Endothelial cell of hepatic sinusoid (primary cell): ENCODE data around the gene LCE2B.
"Not testable (repeated sequence)": the region's sequence is repeated elsewhere in the genome, so short reads cannot be mapped to it uniquely, and the experiment has no call there.

Experiments used
- in situ Hi-C: cut with HindIII; loops from 2 replicates; pipeline ENCODE4 v1.10.0; 2017; ENCODE audit warnings: low sequenced_read_pairs

The LCE2B gene, protein sequence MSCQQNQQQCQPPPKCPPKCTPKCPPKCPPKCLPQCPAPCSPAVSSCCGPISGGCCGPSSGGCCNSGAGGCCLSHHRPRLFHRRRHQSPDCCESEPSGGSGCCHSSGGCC

DNA sequence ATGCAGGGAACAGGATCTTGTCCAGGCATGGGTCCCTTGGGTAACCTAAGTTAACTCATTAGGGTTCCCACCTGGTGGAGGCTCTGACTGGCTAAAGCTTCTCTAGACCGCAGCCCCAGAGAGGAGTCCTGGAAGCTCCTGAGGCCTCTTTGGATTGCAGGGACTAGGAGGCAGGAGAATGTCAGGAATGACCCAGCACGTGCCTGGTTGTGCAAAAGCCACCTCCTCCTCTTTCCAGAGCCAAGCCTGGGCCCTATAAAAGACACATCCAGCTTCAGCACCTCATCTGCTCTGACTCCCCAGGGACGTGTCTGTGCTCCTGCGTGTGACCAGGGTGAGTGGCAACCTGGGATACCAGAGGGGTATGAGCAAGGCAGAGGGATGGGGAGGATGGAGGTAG, at the start of gene LCE2B:
LCE2B (plus strand) TSS at position 301 of the 400 bp plus-strand sequence. CDS start 721 bp downstream, outside the sequence.
- in situ Hi-C loops = not testable (repeated sequence)

DNA sequence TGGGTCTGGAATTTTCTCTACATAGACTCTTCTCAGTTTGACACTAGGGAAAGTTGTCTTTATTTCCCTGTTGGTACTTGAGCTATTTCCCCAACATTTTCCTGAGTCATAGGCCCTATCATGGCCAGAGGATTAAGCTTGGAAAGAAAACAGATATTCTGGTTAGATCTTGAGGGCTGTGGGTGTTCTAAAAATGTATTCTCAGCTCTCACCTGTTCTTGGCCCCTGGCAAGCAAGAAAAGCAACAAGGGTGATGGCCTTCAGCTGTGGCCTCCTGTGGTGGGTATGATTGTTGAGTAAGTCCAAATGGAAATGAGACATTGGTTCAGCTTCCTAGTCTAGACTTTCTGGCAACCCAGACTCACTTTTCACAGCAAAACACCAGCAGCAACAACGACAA, 45.6 kb upstream of the LCE2B start:
- in situ Hi-C loops = no loop called here

DNA sequence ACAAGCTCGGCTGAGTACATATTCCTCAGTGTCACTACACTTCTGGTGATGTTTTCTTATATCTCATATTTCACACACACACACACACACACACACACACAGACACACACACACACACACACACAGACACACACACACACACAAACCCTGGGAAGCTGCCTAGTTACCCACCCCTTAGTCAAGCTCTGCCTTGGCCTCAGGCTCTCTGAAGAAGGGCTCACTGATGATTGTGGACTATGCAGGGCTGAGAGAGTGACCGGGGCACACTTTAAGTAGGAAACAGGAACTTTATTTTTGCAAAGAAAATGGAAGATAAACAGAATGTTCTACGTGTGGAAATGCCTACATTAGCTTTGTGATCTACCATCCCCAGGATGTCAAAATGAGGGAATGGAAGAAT, 42.0 kb upstream of the LCE2B start:
- in situ Hi-C loops = no loop called here

DNA sequence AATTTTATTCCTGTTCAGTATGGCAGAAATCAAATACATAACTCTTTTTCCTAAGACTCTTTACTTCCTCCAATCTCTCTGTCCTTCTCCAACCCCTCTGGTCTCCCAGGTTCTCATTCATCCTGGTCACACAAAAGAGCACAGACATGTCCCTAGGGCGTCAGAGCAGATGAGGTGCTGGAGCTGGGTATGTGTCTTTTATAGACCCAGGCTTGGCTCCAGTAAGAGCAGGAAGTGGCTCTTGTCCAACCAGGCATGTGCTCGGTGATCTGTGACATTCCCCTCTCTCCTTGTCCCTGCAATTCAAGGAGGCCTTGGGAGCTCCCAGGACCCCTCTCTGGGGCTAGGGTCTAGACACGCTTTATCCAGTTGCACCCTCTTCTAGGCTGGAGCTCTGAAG, 40.8 kb upstream of the LCE2B start:
- in situ Hi-C loops = no loop called here

DNA sequence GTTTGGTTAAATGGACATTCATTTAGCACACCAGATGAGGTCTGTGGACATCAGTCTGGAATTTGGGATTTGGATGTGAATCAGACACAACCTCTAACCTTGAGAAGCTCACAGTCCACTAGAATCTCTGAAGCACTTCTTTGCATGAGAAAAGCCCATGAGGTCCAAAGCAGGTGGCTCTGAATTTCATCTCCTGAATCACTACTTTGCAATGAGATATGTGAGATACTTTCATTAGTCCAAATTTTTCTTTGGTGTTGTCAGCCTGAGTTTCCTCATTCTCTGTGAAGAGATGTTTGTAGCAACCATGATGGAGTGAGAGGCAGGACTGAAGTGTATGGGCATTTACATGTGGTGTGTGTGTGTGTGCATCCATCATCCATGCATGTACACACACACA, 39.3 kb upstream of the LCE2B start:
- in situ Hi-C loops = no loop called here

DNA sequence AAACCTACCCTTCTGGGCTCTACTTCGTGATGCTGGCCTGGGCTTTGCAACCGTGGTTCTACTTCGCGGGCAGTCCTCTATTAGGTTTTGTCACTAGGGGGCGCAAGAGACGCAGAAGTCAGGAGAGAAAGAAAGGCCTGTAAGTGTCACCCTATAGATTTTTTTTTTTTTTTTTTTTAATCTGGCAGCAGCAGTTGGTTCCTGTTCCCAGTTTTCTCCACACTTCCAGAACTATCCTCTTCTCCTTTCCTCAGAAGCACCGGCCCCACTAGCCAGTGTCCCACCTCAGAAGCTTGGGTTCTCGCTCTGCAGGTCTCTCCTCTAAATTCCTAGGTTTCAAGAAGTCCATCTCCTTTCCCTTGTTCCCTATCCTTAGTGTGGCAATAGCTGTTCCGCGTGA, 31.8 kb upstream of the LCE2B start:
- in situ Hi-C loops = no loop called here

DNA sequence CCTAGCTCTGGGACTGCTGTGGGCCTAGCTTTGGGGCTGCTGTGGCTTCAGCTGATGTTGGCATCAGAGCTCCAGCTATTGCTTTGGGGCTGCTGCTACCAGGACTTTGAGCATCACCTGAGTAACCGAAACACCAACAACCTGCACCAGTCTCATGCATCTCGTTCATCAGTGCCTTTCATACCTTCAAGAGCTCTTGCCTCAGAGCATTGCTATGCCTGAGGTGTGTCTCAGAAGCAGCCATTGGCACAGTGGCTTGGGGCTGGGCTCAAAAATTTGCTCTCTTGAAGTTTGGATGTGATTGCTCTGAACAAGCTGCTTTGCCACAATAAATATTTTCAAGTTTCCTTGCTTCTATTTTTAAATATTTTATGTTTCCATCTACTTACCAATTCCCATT, 29.5 kb upstream of the LCE2B start:
- in situ Hi-C loops = no loop called here

DNA sequence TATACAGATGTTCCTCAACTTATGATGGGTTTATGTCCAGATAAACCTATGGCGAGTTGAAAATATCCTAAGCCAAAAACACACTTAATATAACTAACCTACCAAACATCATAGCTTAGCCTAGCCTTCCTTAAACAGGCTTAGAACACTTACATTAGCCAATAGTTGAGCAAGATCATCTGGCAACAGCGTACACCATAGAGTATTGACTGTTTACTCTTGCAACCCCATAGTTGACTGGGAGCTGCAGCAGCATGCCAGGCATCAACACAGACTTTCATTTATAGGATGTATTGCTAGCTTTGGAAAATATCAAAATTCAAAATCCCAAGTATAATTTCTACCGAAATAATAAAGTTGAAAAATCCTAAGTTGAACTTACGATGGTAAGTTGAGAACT, 28.2 kb upstream of the LCE2B start:
- in situ Hi-C loops = no loop called here

DNA sequence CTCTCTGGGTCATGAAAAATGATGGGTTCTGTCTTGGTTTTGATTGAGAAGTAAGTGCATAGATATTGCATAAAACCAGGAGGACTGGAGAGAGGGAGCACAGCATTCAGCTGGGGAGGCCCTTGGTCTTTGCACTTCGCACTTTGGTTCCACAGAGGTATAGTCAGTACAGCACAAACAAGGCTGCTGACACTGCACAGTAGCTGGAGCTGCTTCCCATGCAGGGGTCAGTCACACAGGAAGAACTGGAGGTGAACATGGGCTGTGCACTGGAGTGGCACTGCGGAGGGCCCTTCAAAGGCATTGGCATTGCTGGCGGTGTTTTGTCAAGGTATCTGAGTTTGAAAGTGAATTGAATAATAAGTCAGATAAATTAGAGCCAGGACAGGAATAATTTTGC, 27.3 kb upstream of the LCE2B start:
- in situ Hi-C loops = no loop called here

DNA sequence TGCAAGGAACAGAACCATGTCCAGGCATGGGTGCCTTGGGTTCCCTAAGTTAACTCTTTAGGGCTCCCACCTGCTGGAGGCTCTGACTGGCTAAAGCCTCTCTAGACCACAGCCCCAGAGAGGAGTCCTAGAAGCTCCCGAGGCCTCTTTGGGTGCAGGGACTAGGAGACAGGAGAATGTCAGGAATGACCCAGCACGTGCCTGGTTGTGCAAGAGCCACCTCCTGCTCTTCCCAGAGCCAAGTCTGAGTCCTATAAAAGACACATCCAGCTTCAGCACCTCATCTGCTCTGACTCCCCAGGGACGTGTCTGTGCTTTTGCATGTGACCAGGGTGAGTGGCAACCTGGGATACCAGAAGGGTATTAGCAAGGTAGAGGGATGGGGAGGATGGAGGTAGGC, 22.8 kb upstream of the LCE2B start, which contains the start of gene LCE2D:
LCE2D (plus strand) TSS at position 283 of the 400 bp plus-strand sequence. CDS start 726 bp downstream, outside the sequence.
- in situ Hi-C loops = no loop called here

DNA sequence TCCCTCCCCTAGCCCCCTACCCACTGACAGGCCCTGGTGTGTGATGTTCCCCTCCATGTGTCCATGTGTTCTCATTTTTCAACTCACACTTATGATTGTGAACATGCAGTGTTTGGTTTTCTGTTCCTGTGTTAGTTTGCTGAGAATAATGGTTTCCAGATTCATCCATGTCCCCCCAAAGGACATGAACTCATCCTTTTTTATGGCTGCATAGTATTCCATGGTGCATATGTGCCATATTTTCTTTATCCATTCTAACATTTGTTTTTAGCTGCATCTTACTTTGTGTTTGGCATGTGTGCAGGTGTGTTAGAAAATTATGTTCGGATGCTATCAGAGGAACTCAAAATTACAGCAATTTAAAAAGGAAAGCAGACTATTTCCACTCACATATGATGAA, 19.8 kb upstream of the LCE2B start:
- in situ Hi-C loops = not testable (repeated sequence)

DNA sequence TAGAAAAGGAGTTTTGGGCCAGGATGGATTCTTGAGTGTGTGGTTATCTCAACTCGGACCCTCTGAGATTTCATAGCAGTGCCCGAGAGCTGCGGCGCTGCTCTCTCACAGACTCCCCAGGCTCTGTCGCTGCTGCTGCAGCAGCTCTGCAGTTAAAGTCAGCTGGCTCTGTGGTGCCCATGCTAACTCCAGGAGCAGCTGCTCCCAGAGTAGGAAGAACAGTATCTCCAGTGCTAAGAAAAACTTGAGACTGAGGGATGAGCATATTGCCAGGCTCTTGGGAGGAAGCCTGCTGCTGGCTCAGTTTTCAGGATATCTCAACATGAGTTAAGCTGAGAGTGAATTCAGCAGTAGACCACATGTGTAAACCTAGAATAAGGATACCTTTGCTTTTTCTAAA, 18.3 kb upstream of the LCE2B start:
- in situ Hi-C loops = no loop called here

DNA sequence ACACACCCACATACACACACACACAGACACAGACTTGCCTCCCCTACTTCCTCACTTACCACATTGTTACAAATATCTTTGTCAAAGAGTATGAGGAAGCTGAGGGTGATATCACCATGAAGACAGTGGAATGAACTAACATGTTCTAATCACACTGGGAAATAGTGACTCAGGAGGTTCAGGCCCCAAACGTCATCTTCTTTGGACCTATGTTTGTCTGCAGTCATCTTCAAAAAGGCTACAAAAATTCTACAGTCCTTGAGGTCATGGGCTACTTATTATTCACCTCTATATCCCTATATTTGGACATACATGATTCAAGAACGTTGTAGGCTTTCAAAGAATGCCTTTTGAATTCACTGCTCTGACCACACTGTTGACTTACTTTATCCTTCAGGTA, 12.9 kb upstream of the LCE2B start:
- in situ Hi-C loops = no loop called here

DNA sequence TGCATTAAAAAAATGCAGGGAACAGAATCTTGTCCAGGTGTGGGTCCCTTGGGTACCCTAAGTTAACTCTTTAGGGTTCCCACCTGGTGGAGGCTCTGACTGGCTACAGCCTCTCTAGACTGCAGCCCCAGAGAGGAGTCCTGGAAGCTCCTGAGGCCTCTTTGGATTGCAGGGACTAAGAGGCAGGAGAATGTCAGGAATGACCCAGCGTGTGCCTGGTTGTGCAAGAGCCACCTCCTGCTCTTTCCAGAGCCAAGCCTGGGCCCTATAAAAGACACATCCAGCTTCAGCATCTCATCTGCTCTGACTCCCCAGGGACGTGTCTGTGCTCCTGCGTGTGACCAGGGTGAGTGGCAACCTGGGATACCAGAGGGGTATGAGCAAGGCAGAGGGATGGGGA, 10.9 kb upstream of the LCE2B start, which contains the start of gene LCE2C:
LCE2C (plus strand) TSS at position 297 of the 400 bp plus-strand sequence. CDS start 737 bp downstream, outside the sequence.
- in situ Hi-C loops = not testable (repeated sequence)

DNA sequence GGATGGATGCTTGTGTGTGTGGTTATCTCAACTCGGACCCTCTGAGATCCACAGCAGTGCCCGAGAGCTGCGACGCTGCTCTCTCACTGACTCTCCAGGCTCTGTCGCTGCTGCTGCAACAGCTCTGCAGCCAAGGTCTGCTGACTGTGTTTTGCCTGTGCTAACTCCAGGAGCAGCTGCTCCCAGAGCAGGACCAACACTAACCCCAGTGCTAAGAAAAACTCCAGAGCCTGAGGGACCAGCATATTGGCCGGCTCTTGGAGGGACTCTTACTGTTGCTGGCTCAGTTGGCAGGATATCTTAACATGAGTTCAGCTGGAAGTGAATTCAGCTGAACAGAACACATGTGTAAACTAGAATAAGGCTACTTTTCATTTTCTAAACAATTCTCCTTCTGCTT, 6.5 kb upstream of the LCE2B start:
- in situ Hi-C loops = no loop called here

DNA sequence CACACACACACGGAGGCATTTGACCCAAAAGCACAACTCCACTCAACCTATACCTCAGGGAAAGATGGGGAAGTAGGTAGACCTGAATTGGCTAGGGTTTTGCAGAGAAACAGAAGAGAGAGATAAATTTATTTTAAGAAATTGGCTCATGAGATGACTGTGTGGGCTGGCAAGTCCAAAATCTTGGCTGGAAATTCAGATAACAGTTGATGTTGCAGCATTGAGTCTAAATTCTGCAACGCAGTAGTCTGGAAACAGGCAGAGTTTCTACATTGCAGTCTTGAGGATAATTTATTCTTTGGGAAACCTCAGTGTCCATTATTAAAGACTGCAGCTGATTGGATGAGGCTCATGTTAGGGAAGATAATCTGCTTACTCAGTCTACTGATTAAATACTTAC, 4.3 kb upstream of the LCE2B start:
- in situ Hi-C loops = no loop called here

DNA sequence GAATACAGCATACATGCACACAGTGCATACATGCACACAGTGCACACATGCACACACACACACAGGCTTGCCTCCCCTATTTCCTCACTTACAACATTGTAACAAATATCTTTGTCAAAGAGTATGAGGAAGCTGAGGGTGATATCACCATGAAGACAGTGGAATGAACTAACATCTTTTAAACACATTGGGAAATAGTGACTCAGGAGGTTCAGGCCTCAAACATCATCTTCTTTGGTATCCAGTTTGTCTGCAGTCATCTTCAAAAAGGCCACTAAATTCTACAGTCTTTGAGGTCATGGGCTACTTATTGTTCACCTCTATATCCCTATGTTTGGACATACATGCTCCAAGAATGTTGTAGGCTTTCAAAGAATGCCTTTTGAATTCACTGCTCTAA, 2.1 kb upstream of the LCE2B start:
- in situ Hi-C loops = no loop called here

DNA sequence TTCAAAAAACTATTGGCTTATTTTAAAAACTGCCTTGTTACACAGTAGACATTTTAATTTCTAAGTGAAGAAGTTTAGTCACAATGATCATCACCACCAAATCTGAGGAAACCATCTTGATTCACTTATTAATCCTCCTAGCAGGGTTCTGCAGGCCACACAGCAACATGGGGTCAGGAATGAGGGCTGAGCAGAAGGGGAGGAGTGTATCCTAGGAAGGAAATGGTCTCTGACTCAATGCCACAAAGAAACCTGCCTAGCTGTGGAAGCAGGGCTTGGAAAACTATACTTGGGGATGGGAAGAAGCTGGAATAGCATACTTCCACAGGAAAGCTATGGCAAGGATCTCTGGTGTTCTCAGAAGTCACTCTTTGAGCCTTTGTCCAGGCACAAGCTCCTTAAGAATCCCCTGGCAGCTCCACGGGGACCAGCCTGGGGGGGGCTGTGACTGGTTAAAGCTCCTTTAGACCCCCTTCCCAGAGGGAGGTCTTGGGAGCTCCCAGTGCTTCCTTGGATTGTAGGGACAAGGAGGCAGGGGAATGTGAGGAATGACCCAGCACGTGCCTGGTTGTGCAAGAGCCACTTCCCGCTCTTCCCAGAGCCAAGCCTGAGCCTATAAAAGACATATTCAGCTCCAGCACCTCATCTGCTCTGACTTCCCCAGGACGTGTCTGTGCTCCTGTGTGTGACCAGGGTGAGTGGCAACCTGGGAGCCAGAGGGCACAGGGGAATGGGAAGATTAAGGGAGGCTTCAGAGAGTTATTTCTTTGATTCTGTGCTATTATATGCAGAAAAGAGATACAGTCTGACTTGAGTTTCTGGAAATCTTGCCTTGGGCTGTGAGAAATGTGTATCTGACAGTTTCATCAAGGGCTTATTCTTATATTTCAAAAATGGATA, 12.0 kb downstream of the LCE2B start, which contains the start of gene LCE2A:
LCE2A (plus strand) TSS at position 645 of the 900 bp plus-strand sequence. CDS start 557 bp downstream, outside the sequence.
- in situ Hi-C loops = loop anchor here (5.0 kb wide), 1 partner anchor 69 kb away; no protein-coding TSS in a partner anchor

DNA sequence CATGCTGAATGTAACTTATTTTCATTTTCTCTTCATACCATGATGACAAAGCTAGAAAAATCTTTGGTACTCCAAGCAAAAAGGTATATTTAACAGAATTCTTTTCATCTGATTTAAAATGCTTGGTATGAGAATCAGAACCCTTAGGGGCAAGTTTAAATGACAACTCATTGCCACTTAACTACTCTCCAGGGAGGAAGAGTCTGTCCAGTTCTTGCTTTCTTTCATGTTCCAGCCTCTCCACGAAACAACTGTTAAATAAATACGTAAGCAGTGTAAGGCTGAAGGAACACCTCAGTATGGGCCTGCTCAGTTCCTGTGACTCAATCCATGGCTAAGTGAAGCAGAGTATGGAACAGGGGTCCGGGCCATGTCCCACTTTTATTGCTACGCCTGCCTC, 13.8 kb downstream of the LCE2B start:
- in situ Hi-C loops = loop anchor here (5.0 kb wide), 1 partner anchor 68 kb away; no protein-coding TSS in a partner anchor

DNA sequence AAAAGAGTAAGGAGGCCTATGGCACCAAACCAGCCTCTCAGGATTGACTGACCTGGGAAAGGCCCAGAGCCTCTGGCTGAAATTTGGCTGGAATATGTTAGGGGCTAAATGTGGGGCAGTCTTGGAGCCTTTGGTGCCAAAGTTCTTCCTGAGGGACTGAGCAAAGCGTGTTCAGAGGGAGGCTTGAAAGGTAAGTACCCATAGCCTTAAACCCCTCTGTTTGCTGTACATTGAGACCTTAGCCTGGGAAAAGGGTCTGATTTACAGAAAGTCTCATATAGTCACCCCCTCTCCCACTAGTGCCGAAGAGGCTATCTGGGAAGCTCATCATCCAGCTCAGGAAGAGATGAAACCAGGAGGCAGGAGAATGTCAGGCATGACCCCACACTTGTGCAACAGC, 21.9 kb downstream of the LCE2B start, which contains the start of gene LCE4A:
LCE4A (plus strand) TSS at position 301 of the 400 bp plus-strand sequence. CDS start 916 bp downstream, outside the sequence.
- in situ Hi-C loops = no loop called here

DNA sequence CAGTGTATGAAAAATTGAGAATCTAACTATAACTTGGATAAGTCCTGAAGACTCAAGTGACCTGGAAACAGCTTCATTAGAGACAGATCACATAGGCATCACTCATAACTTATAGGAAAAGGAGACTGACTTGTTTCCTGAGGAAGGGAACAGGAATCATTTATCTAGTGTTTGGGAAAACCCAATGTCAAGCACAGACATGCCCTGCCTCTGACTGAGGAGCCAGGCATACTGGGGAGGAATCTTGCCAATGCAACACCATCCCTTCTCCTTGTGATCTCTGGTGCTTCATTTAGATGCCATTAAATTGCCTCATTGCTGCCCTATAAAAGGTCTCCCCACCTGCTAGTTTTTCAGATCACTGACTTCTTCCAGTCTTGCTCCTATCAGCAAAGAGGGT, 32.3 kb downstream of the LCE2B start:
- in situ Hi-C loops = no loop called here

DNA sequence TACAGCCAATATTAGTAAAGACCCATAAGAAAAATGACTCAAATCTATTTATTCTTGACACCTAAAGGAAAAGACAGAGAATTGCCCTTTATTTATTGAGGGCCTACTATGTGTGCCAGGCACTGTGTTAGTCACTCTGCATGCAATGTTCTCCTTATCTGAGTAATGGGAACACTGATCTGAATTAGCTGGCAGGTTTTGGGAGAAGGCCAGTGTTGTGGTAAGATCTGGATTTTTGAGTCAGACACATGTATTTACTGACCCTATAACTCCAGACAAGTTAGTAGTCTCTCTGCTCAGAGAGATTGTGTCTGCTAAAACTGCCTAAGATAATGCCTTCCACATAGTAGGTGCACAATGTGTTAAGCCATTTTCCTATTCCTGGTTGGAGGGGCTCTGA, 39.3 kb downstream of the LCE2B start:
- in situ Hi-C loops = no loop called here
